Measurements from ENCODE around the gene SUSD4. TPM values are rescaled to one million over a fixed set of nuclear protein-coding genes. Genes with fewer than 3 reads are reported as not detected.
"Not testable (repeated sequence)": the region's sequence is repeated elsewhere in the genome, so short reads cannot be mapped to it uniquely, and the experiment has no call there.

SUSD4 gene
- polyA plus RNA-seq, 3 donors, result 14.8 to 19.4 (median 16.6) TPM

DNA sequence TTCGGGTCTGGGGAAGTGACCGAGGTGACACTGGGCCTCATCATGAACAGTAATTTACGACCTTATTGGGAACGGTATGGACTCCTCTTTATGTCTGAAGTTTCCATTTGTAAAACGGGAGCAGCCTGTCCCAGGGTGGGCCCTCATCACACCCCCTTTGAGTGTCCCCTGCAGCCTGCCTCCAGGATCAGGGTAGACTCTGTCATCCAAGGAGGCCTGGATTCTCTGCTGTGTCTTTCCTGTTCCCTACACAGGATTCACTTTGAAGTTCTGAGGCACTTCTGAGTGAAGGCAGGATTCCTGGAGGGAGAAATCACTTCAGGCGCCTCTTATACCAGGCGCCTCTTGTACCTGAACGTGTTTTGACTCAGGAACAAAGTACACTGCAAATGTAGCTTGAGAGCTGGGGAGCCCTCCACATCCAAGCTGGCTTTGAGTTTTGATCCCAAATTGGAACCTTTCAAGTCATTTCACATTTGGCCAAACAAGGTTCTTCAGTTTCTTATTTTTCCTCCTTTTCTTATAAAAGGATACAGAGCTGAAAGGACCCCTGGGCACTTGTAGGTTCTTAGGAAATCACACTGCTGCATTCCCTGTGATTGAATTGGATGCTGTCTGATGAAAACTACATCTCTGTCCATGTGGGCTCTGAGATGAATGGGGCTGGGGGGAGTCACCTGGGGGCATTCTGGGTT is 106.0 kb downstream of the SUSD4 start:
- no peak for DNase-seq (ENCODE audit: low read depth in 3 of 3, low spot score in 2 of 3)

DNA sequence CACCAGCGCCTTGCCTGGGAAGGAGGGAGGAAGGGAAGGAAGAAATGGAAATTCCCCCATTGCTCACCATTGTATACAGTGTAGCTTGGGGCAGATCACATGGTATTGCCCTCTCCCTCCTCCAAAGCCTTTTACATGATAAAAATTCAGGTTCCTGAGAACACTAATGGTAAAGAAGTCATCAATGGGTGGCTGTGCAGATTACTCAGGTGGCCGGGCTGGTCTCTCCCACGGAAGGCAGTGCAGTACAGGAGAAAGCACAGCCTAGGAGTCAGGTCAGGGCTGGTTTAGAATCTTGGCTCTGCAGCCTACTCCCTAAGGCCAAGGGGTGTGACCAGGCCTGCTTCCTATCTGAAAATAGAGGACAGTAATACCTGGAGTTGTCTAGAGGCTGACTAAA is 107.9 kb downstream of the SUSD4 start:
- no peak for DNase-seq (ENCODE audit: low read depth in 3 of 3, low spot score in 2 of 3)

DNA sequence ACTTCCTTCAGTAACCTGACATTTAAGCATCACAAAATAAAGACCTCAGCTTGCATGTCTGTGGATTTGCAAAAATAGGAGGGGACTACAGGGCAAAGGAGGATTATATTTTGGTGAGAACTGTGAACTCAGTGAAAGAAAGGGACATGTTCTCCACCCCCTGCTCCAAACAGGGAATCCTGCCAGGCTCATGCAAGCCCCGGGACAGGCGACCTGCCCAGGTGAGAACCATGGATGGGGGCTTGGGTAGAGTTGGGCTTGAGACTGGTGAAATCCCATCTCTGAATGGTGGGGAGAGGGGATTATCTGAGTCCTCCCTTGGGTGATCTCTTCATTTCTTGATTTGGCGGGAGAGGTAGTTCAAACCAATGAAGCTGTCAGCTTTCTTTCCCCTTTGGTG is 110.1 kb downstream of the SUSD4 start:
- DNase-seq (ENCODE audit: low read depth in 3 of 3, low spot score in 2 of 3), result no peak

GRCh38 chr1:223251387-223251786 is 112.6 kb downstream of the SUSD4 start:
- DNase-seq (ENCODE audit: low read depth in 3 of 3, low spot score in 2 of 3), result not testable (repeated sequence)

DNA sequence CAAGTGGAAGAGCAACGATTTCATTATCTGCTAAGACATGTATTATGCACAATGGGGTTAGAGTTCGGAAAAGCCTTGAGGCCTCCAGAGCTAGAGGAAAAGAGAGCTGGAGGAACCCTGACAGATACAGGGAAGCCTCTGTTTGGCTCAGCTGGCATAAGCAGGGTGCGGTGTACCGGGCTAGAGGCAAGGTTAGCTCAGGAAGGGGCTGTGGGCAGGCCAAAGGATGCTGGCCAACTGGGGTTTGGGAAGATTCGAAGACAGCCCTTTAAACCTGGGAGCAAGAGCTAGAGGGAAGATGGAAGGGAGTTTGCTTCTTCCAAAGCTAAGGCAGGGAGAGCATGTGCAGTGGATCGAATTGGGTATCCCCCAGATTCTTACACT is 113.4 kb downstream of the SUSD4 start:
- DNase-seq (ENCODE audit: low read depth in 3 of 3, low spot score in 2 of 3), result no peak

GRCh38 chr1:223249854-223250631 is 113.9 kb downstream of the SUSD4 start:
- DNase-seq (ENCODE audit: low read depth in 3 of 3, low spot score in 2 of 3), result no peak

GRCh38 chr1:223248770-223249140 is 115.2 kb downstream of the SUSD4 start:
- no peak for DNase-seq (ENCODE audit: low read depth in 3 of 3, low spot score in 2 of 3)

GRCh38 chr1:223248001-223248769 is 115.8 kb downstream of the SUSD4 start:
- DNase-seq (ENCODE audit: low read depth in 3 of 3, low spot score in 2 of 3), result no peak

- DNase-seq (ENCODE audit: low read depth in 3 of 3, low spot score in 2 of 3), result no peak
Observed at GRCh38 chr1:223246476-223247112, 117.4 kb downstream of the SUSD4 start.

DNA sequence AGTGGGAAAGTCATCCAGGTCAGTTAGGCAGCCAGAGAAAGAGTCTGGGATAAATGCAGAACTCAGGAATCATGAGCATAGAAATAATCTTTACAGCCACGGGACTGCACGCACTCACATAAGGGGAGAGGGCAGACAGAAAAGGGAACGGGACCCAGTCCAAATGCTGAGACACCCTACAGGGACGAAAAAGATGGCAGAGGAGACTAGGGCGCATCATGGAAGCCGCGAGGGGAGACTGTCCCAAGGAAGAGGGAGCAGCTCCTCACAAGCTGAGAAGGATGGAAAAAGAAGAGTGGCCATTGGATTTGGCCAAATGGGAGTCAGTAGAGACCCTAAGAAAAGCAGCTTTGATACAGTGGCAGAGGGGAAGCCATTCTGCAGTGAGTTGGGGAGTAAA is 118.0 kb downstream of the SUSD4 start:
- no peak for DNase-seq (ENCODE audit: low read depth in 3 of 3, low spot score in 2 of 3)

DNA sequence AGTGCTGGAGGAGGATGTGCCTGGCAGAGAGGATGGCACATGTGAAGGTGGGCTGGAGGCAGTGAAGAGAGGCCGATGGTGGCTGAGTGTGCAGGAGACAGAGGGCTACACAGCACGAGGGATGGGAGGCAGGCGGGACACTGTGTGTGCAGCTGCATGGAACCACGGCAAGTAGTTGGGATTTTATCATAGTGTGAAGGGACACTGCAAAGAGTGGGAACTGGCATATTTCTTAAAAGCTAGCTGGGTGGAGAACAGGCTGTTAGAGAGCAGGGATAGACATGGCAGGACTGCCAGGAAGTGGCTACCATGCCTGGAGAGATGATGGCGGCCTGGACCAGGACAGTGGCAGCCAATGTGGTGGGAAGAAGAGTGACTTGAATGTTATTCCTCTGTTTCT is 118.6 kb downstream of the SUSD4 start:
- no peak for DNase-seq (ENCODE audit: low read depth in 3 of 3, low spot score in 2 of 3)

DNA sequence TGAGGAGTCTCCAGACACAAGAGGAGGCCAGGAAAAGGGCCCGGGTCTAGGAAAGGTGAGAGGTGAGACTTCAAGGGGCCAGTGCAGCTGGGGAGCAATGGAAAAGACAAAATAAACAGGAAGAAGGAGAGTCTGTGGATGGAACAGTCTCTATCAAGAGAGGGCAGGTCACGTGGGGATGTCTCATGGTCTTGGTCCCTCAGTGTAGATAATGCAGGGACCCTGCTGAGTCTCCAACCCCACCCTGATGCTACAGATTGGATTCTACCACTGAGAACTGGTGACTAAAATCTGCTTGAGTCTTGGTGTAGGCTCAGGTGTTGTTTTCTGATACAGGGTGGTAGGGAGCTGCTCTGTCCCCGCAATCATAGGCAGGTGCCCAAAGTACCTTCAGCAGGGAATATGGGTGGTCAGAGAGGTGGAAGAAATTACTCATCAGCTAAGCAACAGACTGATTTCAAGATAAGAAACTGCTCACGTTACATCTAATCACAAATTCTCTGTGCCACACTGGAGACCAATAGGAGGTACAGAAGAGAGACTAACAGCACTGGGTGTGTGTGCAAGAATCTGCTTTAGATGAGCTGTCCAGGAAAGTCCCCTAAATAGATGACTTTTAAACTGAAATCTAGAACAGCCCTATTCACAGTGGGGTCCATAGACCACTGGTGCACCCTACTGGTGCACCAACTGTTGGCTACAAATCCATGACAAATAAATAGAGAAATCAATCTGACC is 119.4 kb downstream of the SUSD4 start:
- DNase-seq (ENCODE audit: low read depth in 3 of 3, low spot score in 2 of 3), result no peak

DNA sequence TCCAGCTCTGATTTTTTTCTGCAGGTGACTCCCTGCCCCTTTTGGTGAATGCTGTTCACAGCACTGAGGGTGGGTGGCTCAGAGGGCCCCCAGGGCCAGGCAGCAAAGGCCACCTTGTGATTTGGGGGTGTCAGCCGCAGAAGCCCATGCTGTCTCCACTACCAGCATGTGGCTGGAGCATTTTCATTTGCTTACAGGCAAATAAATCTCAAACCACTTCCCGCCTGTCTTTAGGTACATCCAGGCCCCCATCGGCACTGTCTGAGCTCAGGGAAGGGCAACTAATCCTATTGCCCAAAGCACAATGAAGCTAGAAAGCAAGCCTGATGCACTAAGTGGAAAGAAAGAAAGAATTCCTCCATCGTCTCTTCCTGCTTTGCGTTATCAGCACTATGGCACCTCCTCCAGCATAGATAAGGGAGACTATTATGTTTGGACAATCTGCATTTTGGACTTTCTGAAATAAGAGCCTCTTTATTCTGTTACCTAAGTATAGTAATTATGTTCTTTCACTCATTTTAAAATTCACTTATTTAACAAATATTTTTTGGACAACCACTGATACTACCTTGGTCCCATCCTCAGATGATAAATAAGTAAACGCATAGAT is 120.4 kb downstream of the SUSD4 start:
- DNase-seq (ENCODE audit: low read depth in 3 of 3, low spot score in 2 of 3), result no peak

DNA sequence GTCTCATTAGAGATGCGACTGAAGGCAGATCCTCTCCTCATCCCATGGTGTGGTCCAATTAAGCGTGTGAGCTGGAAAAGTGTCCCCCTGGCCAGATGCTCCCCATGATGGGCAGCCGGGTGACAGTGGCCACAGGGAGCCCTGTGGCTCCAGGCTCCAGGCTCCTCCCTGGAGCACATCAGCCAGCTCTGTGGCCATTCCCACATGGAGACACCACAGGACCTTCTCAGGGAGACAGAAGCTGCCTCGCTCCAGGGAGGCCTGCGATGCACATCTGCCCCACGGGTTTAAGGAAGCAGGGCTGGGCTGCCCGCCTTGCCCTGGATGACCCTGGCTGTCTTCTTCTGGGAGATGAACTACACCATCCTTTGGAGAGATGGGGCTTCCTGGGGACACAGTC is 121.0 kb downstream of the SUSD4 start:
- no peak for DNase-seq (ENCODE audit: low read depth in 3 of 3, low spot score in 2 of 3)

DNA sequence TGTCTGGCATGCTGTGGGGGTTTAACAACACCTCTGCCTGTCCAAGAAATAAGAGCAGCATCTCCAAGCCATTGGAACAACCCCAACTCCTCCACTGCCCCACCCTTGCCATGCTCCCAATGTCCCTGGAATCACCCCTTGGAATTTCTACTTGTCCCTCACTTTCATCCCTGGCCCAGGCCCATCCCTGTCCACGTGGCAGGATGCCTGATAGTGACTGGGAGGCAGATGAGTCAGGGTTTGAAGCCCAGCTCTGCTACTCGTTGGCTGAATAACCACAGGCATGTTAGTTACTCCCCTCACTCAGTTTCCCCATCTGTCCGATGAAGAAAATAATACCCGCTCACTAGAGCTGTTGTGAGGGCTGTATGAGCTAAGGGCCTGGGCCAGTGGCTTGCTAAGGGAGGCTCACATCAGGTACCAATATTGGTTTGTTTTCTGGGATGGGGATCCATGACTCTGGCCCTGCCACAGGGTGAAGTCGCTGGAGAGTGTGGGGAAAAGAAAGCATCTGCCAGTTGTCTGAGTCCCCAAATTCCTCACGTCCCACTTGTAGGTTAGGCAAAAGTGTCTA is 121.5 kb downstream of the SUSD4 start:
- DNase-seq (ENCODE audit: low read depth in 3 of 3, low spot score in 2 of 3), result no peak

- DNase-seq (ENCODE audit: low read depth in 3 of 3, low spot score in 2 of 3), result no peak
Observed at GRCh38 chr1:223240122-223240521, 123.9 kb downstream of the SUSD4 start.

DNA sequence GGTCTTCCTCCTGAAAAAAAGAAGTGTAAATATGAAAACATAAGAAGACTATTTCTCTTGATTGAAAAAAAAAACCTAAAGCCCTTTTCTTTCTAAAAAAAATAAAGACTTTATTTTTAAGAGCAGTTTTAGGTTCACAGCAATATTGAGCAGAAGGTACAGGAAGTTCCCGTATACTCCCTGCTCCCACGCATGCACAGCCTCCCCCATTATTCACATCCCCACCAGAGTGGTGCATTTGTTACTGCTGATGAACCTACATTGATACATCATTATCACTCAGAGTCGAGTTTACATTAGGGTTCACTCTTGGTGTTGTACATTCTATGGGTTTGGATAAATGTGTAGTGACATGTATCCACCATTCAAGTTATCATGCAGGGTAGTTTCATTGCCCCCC is 128.9 kb downstream of the SUSD4 start:
- no peak for DNase-seq (ENCODE audit: low read depth in 3 of 3, low spot score in 2 of 3)

DNA sequence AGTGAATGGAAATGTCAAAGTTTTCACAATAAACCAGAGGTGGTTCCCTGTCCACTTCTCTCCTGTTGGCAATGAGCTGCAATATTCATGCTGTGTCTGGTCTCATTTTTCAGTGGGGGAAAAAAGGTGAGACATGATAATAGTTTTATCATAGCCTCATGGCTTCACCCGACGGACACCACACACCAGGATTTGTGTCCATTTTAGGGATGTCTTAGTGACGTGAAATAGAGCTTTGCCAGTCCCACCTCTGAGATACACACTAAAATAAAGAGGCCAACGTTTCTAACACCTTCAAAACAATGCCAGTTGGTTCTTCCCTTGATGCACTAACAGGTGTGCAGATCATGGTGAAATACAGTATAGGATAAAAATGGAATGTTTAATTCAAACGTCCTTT is 129.4 kb downstream of the SUSD4 start:
- DNase-seq (ENCODE audit: low read depth in 3 of 3, low spot score in 2 of 3), result no peak

GRCh38 chr1:223234170-223234514 is 129.8 kb downstream of the SUSD4 start:
- no peak for DNase-seq (ENCODE audit: low read depth in 3 of 3, low spot score in 2 of 3)

All from right renal cortex interstitium (tissue), 3 donors.